GM23338 (cell line): ENCODE results near the gene KCNE5. TPM values are rescaled to one million over a fixed set of nuclear protein-coding genes. Genes with fewer than 3 reads are reported as not detected.

Experiments used
- ATAC-seq: fragments of 200-7000 bp; cut with Tn5 transposase; 3 replicates; pipeline ENCODE4 v1.9.1; 2020
- DNase-seq: peaks from one replicate; pipeline ENCODE4 v3.0.0-alpha.2; 2015; ENCODE audit warnings: low spot score
- H2AFZ ChIP-seq: fragments of 200-600 bp; sonication (generic); 2 replicates; pipeline ENCODE4 v1.8.0; 2016; ENCODE audit warnings: antibody characterized with exemption, mild to moderate bottlenecking, moderate library complexity
- H3F3A ChIP-seq: fragments of 200-600 bp; sonication (generic); replicated peaks from 2 replicates; pipeline ENCODE4 v1.8.0; 2017; ENCODE audit warnings: antibody characterized with exemption, mixed run types, low read depth
- H3K27ac ChIP-seq: fragments of 200-600 bp; sonication (generic); 2 replicates; pipeline ENCODE4 v1.6.1; 2016; ENCODE audit warnings: low read depth
- H3K27me3 ChIP-seq: fragments of 200-600 bp; sonication (generic); 2 replicates; pipeline ENCODE4 v1.8.0; 2016; ENCODE audit warnings: mild to moderate bottlenecking, mixed run types, moderate library complexity; ENCODE audit not compliant: insufficient read depth
- H3K36me3 ChIP-seq: fragments of 200-600 bp; sonication (generic); 2 replicates; pipeline ENCODE4 v1.8.0; 2016; ENCODE audit warnings: mild to moderate bottlenecking; ENCODE audit not compliant: insufficient read depth
- H3K4me1 ChIP-seq: fragments of 200-600 bp; sonication (generic); 2 replicates; pipeline ENCODE4 v1.8.0; 2016; ENCODE audit warnings: mild to moderate bottlenecking, moderate library complexity; ENCODE audit not compliant: insufficient read depth
- H3K4me2 ChIP-seq: fragments of 200-600 bp; sonication (generic); 2 replicates; pipeline ENCODE4 v1.7.1; 2017; ENCODE audit warnings: mixed run types
- H3K4me3 ChIP-seq: fragments of 200-600 bp; sonication (generic); 2 replicates; pipeline ENCODE4 v1.6.1; 2016; ENCODE audit warnings: mixed run types
- H3K79me2 ChIP-seq: fragments of 200-600 bp; sonication (generic); replicated peaks from 2 replicates; pipeline ENCODE4 v1.8.0; 2017; ENCODE audit warnings: mild to moderate bottlenecking; ENCODE audit not compliant: insufficient read depth
- H3K9me2 ChIP-seq: fragments of 200-600 bp; sonication (generic); 2 replicates; pipeline ENCODE4 v1.8.0; 2017; ENCODE audit not compliant: insufficient read depth
- H4K20me1 ChIP-seq: fragments of 200-600 bp; sonication (generic); replicated peaks from 2 replicates; pipeline ENCODE4 v1.8.0; 2017; ENCODE audit warnings: mild to moderate bottlenecking; ENCODE audit not compliant: insufficient read depth
- H3K27ac Mint-ChIP-seq: 2 replicates; pipeline ENCODE4 v1.8.0; 2020; ENCODE audit warnings: inconsistent platforms, mild to moderate bottlenecking, moderate library complexity, mixed read lengths
- H3K27me3 Mint-ChIP-seq: 3 replicates; pipeline ENCODE4 v1.8.0; 2022; ENCODE audit warnings: low read depth, mild to moderate bottlenecking, moderate library complexity, mixed read lengths, inconsistent platforms; ENCODE audit not compliant: insufficient read depth, poor library complexity
- H3K36me3 Mint-ChIP-seq: 3 replicates; pipeline ENCODE4 v1.8.0; 2021; ENCODE audit warnings: low read depth, mild to moderate bottlenecking, inconsistent platforms, moderate library complexity, mixed read lengths
- H3K4me1 Mint-ChIP-seq: 3 replicates; pipeline ENCODE4 v1.8.0; 2020; ENCODE audit warnings: mild to moderate bottlenecking, inconsistent platforms, mixed read lengths
- H3K4me3 Mint-ChIP-seq: 3 replicates; pipeline ENCODE4 v1.8.0; 2021; ENCODE audit warnings: moderate library complexity, mild to moderate bottlenecking, inconsistent platforms, mixed read lengths
- H3K9me3 Mint-ChIP-seq: 3 replicates; pipeline ENCODE4 v1.8.0; 2020; ENCODE audit warnings: moderate library complexity, mild to moderate bottlenecking, inconsistent platforms, mixed read lengths
- EZH2 ChIP-seq: fragments of 200-600 bp; sonication (generic); IDR thresholded peaks from one replicate; pipeline ENCODE4 v1.8.0; 2017; ENCODE audit warnings: antibody characterized with exemption, mild to moderate bottlenecking, low read depth; ENCODE audit not compliant: unreplicated experiment
- NANOG ChIP-seq: IDR thresholded peaks from 2 replicates; pipeline ENCODE4 v1.6.1; 2016; ENCODE audit warnings: antibody characterized with exemption, borderline replicate concordance
- ZNF114 ChIP-seq: fragments of 250-450 bp; sonication (Bioruptor Pico); IDR thresholded peaks from 2 replicates; pipeline ENCODE4 v1.5.0; 2020; ENCODE audit warnings: mild to moderate bottlenecking, moderate library complexity
- ZNF331 ChIP-seq: fragments of 250-450 bp; sonication (Bioruptor Pico); IDR thresholded peaks from 2 replicates; pipeline ENCODE4 v1.5.0; 2020; ENCODE audit warnings: low read depth, mild to moderate bottlenecking, moderate library complexity
- polyA plus RNA-seq: library from polyadenylated mRNA; unstranded; fragments of >200 nt; fragmentation: Nextera tagmentation; extraction: Ambion mirVana; gene quantifications from 2 replicates; pipeline ENCODE4 v1.2.1, GENCODE V29; 2016
- total RNA-seq: library from RNA; depleted of rRNA; stranded (reverse); fragments of >200 nt; shearing (Covaris generic); gene quantifications from 2 replicates; pipeline ENCODE4 v1.2.3, GENCODE V29; 2014
- TF ChIP-seq, protein P1 (sequence below): fragments of 250-450 bp; sonication (Bioruptor Pico); IDR thresholded peaks from 2 replicates; pipeline ENCODE4 v1.5.0; 2020; ENCODE audit warnings: mild to moderate bottlenecking, moderate library complexity
- TF ChIP-seq, protein P2 (sequence below): IDR thresholded peaks from one replicate; pipeline ENCODE4 v1.6.1; 2018; ENCODE audit warnings: antibody characterized with exemption; ENCODE audit not compliant: unreplicated experiment
- TF ChIP-seq, protein P3 (sequence below), 2 experiments: fragments of 200-600 bp in 1 of 2; sonication (generic) in 1 of 2; conservative IDR thresholded peaks; 2 replicates each; pipeline versions ENCODE4 v1.5.1 to v1.6.1; 2016 to 2017; ENCODE audit warnings: antibody characterized with exemption in 2 of 2, low read depth in 2 of 2, mild to moderate bottlenecking in 2 of 2, moderate library complexity in 1 of 2
- TF ChIP-seq, protein P4 (sequence below): IDR thresholded peaks from 2 replicates; pipeline ENCODE4 v1.6.1; 2016; ENCODE audit warnings: antibody characterized with exemption

The KCNE5 gene
- total and polyA plus RNA-seq, 2 experiments from 2014 or later, result 4.1 to 5.1 TPM

DNA sequence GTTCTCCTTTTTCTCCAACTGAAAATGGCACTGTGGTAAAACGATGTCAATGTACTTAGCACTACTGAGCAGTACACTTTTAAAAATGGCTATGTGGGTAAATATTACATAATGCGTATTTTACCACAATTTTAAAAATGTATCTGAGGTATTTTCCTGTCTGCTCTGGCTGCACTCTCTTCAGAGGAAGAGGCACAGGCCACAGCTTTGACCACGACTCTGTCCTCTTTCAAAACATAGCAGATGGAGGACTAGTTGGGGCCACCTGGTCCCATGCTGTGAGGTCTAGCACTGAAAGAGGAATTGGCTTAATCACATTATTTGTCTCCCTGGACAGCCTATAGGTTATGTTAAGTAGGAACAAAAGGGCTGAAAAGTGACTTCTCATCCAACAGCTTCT is 5.2 kb downstream of the KCNE5 start (continued):
- TF ChIP-seq, protein P1, sequence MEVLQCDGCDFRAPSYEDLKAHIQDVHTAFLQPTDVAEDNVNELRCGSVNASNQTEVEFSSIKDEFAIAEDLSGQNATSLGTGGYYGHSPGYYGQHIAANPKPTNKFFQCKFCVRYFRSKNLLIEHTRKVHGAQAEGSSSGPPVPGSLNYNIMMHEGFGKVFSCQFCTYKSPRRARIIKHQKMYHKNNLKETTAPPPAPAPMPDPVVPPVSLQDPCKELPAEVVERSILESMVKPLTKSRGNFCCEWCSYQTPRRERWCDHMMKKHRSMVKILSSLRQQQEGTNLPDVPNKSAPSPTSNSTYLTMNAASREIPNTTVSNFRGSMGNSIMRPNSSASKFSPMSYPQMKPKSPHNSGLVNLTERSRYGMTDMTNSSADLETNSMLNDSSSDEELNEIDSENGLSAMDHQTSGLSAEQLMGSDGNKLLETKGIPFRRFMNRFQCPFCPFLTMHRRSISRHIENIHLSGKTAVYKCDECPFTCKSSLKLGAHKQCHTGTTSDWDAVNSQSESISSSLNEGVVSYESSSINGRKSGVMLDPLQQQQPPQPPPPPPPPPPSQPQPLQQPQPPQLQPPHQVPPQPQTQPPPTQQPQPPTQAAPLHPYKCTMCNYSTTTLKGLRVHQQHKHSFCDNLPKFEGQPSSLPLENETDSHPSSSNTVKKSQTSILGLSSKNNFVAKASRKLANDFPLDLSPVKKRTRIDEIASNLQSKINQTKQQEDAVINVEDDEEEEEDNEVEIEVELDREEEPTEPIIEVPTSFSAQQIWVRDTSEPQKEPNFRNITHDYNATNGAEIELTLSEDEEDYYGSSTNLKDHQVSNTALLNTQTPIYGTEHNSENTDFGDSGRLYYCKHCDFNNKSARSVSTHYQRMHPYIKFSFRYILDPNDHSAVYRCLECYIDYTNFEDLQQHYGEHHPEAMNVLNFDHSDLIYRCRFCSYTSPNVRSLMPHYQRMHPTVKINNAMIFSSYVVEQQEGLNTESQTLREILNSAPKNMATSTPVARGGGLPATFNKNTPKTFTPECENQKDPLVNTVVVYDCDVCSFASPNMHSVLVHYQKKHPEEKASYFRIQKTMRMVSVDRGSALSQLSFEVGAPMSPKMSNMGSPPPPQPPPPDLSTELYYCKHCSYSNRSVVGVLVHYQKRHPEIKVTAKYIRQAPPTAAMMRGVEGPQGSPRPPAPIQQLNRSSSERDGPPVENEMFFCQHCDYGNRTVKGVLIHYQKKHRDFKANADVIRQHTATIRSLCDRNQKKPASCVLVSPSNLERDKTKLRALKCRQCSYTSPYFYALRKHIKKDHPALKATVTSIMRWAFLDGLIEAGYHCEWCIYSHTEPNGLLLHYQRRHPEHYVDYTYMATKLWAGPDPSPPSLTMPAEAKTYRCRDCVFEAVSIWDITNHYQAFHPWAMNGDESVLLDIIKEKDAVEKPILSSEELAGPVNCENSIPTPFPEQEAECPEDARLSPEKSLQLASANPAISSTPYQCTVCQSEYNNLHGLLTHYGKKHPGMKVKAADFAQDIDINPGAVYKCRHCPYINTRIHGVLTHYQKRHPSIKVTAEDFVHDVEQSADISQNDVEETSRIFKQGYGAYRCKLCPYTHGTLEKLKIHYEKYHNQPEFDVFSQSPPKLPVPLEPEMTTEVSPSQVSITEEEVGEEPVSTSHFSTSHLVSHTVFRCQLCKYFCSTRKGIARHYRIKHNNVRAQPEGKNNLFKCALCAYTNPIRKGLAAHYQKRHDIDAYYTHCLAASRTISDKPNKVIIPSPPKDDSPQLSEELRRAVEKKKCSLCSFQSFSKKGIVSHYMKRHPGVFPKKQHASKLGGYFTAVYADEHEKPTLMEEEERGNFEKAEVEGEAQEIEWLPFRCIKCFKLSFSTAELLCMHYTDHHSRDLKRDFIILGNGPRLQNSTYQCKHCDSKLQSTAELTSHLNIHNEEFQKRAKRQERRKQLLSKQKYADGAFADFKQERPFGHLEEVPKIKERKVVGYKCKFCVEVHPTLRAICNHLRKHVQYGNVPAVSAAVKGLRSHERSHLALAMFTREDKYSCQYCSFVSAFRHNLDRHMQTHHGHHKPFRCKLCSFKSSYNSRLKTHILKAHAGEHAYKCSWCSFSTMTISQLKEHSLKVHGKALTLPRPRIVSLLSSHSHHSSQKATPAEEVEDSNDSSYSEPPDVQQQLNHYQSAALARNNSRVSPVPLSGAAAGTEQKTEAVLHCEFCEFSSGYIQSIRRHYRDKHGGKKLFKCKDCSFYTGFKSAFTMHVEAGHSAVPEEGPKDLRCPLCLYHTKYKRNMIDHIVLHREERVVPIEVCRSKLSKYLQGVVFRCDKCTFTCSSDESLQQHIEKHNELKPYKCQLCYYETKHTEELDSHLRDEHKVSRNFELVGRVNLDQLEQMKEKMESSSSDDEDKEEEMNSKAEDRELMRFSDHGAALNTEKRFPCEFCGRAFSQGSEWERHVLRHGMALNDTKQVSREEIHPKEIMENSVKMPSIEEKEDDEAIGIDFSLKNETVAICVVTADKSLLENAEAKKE (CRISPR knock-in tag), result no peak
- TF ChIP-seq EZH2 (no peak), NANOG (no peak), ZNF114 (CRISPR knock-in tag) (no peak), ZNF331 (no peak)
- TF ChIP-seq, protein P2, sequence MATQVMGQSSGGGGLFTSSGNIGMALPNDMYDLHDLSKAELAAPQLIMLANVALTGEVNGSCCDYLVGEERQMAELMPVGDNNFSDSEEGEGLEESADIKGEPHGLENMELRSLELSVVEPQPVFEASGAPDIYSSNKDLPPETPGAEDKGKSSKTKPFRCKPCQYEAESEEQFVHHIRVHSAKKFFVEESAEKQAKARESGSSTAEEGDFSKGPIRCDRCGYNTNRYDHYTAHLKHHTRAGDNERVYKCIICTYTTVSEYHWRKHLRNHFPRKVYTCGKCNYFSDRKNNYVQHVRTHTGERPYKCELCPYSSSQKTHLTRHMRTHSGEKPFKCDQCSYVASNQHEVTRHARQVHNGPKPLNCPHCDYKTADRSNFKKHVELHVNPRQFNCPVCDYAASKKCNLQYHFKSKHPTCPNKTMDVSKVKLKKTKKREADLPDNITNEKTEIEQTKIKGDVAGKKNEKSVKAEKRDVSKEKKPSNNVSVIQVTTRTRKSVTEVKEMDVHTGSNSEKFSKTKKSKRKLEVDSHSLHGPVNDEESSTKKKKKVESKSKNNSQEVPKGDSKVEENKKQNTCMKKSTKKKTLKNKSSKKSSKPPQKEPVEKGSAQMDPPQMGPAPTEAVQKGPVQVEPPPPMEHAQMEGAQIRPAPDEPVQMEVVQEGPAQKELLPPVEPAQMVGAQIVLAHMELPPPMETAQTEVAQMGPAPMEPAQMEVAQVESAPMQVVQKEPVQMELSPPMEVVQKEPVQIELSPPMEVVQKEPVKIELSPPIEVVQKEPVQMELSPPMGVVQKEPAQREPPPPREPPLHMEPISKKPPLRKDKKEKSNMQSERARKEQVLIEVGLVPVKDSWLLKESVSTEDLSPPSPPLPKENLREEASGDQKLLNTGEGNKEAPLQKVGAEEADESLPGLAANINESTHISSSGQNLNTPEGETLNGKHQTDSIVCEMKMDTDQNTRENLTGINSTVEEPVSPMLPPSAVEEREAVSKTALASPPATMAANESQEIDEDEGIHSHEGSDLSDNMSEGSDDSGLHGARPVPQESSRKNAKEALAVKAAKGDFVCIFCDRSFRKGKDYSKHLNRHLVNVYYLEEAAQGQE, result no peak

- Histone ChIP-seq H2AFZ (no peak overlapping the region), H3F3A (no peaks in the 10 kb centered on the region), H3K9me2 (no peaks in the 10 kb centered on the region), H3K27me3 (no peaks in the 10 kb centered on the region), H3K79me2 (no peaks in the 10 kb centered on the region), H3K4me3 (no peak overlapping the region), H3K27ac (no peak overlapping the region), H3K4me1 (no peaks in the 10 kb centered on the region), H3K36me3 (no peaks in the 10 kb centered on the region), H4K20me1 (no peaks in the 10 kb centered on the region), H3K4me2 (no peak overlapping the region)
- H3K27me3 Mint-ChIP-seq, result no peaks in the 10 kb centered on the region
- no peaks in the 10 kb centered on the region for H3K4me1 Mint-ChIP-seq
- H3K27ac Mint-ChIP-seq, result no peak overlapping the region
- ATAC-seq (no peak), DNase-seq (no peak)
- H3K9me3 Mint-ChIP-seq, result no peaks in the 10 kb centered on the region
- H3K36me3 Mint-ChIP-seq, result no peaks in the 10 kb centered on the region
- H3K4me3 Mint-ChIP-seq, result no peak overlapping the region
- no peak for TF ChIP-seq ZNF114 (CRISPR knock-in tag)
- TF ChIP-seq, protein P3, sequence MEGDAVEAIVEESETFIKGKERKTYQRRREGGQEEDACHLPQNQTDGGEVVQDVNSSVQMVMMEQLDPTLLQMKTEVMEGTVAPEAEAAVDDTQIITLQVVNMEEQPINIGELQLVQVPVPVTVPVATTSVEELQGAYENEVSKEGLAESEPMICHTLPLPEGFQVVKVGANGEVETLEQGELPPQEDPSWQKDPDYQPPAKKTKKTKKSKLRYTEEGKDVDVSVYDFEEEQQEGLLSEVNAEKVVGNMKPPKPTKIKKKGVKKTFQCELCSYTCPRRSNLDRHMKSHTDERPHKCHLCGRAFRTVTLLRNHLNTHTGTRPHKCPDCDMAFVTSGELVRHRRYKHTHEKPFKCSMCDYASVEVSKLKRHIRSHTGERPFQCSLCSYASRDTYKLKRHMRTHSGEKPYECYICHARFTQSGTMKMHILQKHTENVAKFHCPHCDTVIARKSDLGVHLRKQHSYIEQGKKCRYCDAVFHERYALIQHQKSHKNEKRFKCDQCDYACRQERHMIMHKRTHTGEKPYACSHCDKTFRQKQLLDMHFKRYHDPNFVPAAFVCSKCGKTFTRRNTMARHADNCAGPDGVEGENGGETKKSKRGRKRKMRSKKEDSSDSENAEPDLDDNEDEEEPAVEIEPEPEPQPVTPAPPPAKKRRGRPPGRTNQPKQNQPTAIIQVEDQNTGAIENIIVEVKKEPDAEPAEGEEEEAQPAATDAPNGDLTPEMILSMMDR (conservative IDR thresholded peaks at IDR 0.05; ENCODE audit: low read depth in 2 of 2), result no peak
- TF ChIP-seq, protein P4, sequence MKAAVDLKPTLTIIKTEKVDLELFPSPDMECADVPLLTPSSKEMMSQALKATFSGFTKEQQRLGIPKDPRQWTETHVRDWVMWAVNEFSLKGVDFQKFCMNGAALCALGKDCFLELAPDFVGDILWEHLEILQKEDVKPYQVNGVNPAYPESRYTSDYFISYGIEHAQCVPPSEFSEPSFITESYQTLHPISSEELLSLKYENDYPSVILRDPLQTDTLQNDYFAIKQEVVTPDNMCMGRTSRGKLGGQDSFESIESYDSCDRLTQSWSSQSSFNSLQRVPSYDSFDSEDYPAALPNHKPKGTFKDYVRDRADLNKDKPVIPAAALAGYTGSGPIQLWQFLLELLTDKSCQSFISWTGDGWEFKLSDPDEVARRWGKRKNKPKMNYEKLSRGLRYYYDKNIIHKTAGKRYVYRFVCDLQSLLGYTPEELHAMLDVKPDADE, result no peak
Measured at GRCh38 chrX:109614951-109615350, 10.0 kb downstream of the KCNE5 start.
